ENCODE results near the gene MLIP.

MLIP gene

GRCh38 chr6:54289426-54289825, 178.2 kb downstream of the MLIP start:
- no peak for DNase-seq

GRCh38 chr6:54291146-54291545, 179.9 kb downstream of the MLIP start:
- no peak for DNase-seq

GRCh38 chr6:54291738-54292137, 180.5 kb downstream of the MLIP start:
- DNase-seq: no peak

- DNase-seq: no peak
These were observed 183.8 kb downstream of the MLIP start for GRCh38 chr6:54294965-54295532.

GRCh38 chr6:54299542-54300269, 188.5 kb downstream of the MLIP start:
- no peak for DNase-seq

GRCh38 chr6:54301770-54302169, 190.5 kb downstream of the MLIP start:
- DNase-seq: no peak

GRCh38 chr6:54307439-54307910, 196.2 kb downstream of the MLIP start:
- no peak for DNase-seq

GRCh38 chr6:54308289-54308985, 197.2 kb downstream of the MLIP start, which contains the start of gene TINAG:
Gene TINAG (plus strand): TSS chr6:54308441. CDS start chr6:54308551, 110 bp downstream.
- no peak for DNase-seq

GRCh38 chr6:54308986-54309315, 197.7 kb downstream of the MLIP start:
- no peak for DNase-seq

- no peak for DNase-seq
These were observed 199.3 kb downstream of the MLIP start for GRCh38 chr6:54310377-54311152.

- DNase-seq: no peak
These were observed 204.4 kb downstream of the MLIP start for GRCh38 chr6:54315656-54316055.

All from stimulated activated naive CD4-positive, alpha-beta T cell treated with Interleukin-2 at 50 U/mL for 16 hours (primary cell).